ENCODE results near the gene CDCA7.
"Not testable (repeated sequence)": the region's sequence is repeated elsewhere in the genome, so short reads cannot be mapped to it uniquely, and the experiment has no call there.

Gene CDCA7

DNA sequence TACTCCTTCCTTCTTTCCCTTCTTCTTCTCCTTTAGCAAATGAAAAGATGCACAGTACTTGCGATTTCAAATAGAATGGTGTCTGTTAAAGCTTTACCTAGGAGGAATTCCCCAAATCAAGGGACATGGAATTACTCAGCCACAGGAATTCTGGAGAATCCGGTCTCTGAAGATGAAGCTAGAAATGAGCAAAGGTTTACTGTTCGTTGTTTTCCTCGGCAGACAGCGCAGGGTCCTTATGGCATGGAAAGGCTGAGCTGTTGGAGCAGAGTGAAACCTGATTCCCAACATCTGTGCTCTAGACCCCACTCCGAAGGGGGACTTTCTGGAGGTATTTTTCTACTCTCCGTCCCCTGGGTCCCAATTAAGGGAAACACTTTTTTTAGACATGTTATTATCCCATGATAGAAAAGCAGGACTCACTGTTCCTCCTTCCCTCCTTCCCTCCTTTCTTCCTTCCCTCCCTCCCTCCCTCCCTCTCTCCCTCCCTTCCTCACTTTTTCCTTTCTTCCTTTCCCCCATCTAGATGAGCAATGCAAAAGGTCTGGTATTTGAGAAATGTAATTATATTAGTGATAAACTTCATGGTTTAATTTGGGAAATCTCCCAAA lies 47.1 kb downstream of the CDCA7 start:
- DNase-seq = peak; percentile 29

DNA sequence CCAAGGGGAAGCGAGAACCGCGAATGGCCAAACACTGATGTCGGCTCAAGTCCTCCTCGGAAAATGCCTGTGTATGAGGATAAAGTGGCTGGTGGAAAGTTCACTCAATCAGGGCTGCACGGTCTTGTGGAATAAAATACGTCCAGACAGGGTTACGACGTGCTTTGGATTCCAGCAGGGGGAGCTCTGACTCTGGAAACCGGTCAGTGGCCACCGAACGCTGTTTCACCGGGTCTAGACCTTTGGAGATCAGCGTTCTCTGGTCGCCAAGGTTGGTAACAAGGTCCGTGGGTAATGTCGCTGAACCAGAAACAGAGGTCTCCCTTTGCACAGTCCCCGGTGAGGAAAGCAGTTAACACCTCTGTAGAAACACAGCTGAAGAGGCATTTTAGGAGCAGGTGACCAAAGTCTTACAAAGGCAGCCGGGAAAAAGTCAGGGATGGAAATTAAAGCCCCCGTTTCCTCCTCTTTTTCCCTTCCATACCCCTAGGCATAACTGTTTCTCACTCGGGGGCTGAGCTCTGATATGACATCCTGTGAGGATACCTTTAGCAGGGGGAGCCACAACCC lies 47.8 kb downstream of the CDCA7 start:
- peak; percentile 59 for DNase-seq

DNA sequence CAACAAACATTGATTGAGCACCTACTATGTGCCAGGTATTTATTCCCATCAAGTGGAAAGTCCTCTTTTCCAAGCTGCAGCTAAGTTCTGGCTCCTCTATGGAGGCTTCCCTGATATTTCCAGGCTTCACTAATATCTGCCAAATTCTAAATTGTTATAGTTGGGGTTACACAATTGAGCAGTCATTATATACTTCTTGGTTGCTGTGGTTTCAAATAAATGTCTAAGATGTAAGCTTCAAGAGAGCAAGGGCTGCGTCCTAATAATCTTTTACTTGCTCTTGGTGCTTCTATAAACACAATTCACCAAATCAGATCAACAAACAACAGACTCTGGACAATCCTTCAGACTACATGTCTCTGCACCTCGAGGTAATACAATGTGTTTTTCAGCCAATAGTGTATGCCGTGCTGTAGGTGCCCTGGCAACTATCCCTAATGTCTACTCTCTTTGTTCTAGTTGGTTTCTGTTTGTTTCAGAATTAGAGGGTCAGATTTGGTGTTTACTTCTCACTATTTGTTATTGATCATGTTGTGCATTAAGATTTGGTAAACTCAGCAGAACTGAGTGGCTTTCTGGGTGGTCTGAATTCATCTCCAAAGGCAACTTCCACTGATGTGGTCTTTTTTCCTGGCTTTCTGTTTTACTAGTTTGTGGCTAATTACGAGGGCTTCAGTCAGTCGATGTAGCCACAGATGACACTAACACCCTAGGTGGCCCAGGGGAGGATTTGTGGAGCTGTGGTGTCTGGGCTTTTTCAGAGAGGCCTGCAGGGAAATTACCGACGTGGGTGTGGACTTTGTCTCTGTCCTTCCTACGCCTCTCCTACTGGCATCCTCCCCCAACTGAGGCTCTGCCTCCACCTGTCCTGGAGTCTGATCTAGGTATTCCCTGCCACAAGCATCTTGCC lies 50.4 kb downstream of the CDCA7 start:
- DNase-seq = no peak

DNA sequence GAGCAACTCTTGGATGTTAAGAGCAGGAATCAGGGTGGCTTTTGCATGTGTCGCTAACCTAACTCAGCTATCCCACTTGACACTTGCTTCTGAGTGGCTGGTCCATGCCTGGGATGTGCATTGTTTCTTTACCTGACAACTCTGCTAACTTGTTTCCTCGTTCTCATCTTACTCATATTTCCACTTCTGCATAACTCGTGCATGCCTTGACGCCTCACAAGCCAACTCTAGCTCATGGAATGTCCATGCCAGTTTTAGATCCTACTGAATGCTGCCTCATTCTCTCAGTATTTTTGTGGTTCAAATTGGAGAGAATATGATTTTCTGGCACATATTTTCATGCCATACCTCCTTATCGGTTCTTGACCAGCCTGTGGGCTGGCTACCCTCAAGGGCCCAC lies 52.5 kb downstream of the CDCA7 start:
- no peak for DNase-seq

DNA sequence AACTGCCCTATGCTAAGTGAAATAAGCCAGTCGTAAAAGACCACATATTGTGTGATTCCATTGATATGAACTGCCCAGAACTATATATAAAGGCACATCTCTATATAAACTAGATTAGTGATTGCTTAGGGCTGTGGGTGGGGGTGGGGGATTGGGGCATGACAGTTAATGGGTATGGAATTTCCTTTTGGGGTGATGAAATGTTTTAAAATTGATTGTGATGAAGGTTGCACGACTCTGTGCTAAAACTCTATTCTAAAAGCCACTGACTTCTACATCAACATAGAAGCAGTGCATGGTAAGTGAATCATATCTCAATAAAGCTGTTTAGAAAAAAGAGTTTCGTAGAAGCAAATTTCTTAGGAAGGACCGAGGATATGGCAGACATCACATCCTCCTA lies 53.0 kb downstream of the CDCA7 start:
- no peak for DNase-seq

DNA sequence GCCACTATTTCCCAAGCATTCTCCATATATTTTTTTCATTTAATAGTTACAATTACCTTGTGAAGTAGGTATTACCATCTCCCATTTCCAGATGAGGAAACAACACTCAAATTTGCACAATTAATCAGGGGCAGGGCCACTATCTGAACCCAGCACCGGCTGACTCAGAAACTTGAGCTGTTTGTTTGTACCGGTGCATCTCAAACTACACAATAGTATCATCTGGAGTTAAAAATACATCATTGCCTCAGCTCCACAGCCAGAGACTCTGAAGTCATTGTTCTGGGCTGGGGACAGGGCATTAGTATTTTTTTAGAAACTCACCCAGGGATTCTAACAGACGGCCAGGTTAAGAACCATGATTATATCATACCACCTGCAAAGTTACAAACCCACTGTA lies 55.9 kb downstream of the CDCA7 start:
- no peak for DNase-seq

DNA sequence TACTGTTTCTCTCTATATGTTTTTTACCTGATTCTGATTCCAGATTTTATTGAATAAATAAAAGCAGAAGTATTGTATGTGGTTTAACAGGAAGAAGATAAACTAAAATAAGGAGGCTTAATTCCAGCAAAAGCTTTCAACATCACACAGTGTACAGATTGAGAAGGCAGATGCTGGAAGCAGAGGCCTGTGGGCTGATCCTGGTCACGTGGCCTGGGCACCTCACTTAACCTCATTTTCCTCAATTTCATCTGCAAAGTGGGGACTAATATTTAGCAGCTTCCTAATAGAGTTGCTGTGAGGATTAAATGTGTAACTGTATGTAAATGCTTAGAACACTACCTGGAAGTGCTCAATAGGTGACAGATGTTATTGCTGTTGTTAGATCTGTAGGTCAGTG lies 58.0 kb downstream of the CDCA7 start:
- DNase-seq = no peak

DNA sequence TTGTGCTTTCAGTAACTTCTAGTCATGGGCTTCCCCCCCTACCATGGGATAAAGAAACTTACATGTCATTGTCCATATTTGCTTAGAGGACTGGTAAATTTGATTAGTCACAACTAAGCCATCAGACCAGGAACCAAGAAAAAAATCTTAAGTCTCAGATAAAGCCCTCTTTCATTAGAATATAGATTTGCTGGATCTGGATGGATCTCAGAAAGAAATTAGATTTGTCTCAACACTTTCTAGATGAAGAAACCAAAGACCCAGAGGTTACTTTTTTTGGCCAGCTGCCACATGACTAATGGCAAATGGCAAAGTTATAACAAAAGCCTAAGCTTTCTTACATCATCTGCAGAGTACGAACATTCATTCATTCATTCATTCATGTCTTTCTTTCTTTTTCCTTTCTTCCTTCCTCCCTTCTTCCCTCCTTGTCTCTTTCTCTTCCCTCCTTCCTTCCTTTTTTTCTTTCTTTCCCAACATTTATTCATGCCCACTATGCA lies 60.2 kb downstream of the CDCA7 start:
- DNase-seq = no peak

DNA sequence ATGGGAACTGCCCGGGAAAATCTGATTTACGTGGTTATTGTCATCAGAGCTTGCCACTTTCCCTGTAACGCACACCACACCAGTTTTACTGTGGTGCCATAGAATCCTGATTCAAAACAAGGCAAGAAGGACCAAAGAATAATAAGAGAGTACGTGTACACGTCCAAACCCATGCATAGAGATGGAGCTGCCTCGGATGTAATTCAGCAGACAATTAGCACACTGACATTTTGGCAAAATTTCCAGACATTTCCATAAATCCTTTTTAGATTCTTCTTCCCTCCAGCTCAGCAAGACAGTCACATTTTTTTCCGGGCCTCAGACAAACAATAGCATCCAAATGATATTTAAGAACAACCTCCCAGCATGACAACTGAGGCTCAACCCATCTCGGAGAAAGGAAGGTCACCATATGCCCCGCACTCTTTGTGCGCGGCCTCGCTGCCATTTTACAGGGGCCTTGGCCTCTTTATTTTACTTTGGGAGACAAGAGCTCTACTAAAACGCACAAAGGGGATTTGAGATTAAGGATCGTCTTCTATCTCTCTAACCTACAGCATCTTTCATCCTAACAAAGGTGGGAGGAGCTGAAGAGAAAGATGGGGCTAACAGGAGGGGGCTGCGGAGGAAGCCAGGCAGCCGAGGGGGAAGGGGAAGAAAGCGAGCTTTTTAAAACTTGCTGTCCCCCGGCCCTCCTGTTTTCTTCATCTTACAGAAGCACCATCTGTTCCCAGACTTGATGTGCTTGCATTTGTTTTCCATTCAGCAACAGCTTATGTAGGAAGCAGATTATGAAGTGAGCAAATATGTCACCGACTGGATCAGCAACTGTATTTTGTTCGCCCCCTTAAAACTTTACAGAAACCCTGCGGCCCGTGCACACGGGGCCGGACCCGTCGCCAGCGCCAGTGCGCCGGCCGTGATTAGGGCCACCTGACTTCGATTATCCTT lies 61.0 kb downstream of the CDCA7 start:
- DNase-seq = peak; percentile 39

DNA sequence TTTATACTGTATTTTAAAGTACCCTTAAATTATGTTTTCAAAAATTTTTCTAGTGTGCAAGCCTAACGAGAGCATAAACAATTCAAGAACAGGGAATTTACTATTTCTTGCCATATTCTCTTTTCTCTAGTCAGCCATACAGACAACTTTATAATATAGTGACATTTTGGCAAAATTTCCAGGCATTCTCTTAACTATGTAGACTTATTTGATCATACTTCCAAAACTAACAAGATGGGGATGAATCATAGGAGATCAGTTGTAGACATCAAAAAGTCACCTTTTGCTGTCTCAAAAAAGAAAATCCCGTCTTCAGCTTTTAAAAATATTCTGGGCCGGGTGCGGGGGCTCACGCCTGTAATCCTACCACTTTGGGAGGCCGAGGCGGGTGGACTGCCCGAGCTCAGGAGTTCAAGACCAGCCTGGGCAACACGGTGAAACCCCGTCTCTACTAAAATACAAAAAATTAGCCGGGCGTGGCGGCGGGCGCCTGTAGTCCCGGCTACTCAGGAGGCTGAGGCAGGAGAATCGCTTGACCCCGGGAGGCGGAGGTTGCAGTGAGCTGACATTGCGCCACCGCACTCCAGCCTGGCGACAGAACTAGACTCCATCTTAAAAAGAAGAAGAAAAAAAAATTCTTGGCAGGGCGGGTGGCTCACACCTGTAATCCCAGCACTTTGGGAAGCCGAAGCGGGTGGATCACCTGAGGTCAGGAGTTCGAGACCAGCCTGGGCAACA lies 61.9 kb downstream of the CDCA7 start:
- DNase-seq = not testable (repeated sequence)

DNA sequence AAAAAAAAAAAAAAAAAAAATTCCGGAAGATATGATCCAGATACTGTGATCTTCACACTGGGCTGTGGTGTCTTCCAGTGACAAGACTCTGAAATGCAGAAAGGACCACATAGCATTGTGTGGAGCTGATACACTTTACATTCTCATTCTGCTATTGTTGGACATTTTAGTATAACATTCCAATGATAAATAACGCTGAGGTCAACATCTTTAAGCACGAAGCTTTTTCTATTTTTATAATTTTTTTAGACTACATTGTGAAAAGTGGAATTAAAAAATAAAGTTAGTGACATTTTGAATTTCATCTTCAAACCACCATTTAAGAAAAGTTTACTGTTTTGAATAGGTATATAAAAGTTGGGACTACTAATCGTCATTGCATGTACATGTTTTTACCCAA lies 62.7 kb downstream of the CDCA7 start:
- DNase-seq = no peak

DNA sequence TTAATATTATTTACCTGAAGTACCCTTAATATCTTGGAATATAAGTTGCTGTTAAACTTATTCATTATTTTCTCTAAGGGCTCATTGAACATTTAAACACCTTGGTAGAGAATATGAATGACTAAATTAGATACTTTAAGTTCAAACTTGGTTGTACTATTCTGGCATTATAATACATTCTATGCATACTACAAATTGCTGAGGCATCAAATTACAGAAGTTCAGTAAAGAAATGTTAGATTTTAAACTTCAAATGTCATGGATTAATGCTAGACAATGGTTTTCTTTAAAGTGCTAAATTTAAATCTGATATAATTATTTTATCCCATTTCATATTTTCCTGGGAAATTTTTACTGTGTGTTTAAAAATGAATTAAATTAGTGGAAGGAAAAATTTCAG lies 63.1 kb downstream of the CDCA7 start:
- DNase-seq = no peak
